Chondrocyte (in vitro differentiated cells): ENCODE data around the gene UBE2B. TPM values are rescaled to one million over a fixed set of nuclear protein-coding genes. Genes with fewer than 3 reads are reported as not detected.

Experiments used
- DNase-seq: peaks from one replicate; pipeline ENCODE4 v3.0.0; 2021; ENCODE audit warnings: mixed read lengths, low spot score
- H3K27ac Mint-ChIP-seq: one replicate; pipeline ENCODE4 v1.8.0; 2021; ENCODE audit warnings: mild to moderate bottlenecking, moderate library complexity, mixed read lengths; ENCODE audit not compliant: unreplicated experiment
- H3K27me3 Mint-ChIP-seq: 2 replicates; pipeline ENCODE4 v1.8.0; 2021; ENCODE audit warnings: low read depth, mixed read lengths
- H3K36me3 Mint-ChIP-seq: 2 replicates; pipeline ENCODE4 v1.8.0; 2021; ENCODE audit warnings: low read depth, mixed read lengths
- H3K4me1 Mint-ChIP-seq: 2 replicates; pipeline ENCODE4 v1.8.0; 2021; ENCODE audit warnings: low read depth, mild to moderate bottlenecking, mixed read lengths
- H3K4me3 Mint-ChIP-seq: one replicate; pipeline ENCODE4 v1.8.0; 2021; ENCODE audit warnings: mild to moderate bottlenecking, moderate library complexity, mixed read lengths; ENCODE audit not compliant: unreplicated experiment
- H3K9me3 Mint-ChIP-seq: 2 replicates; pipeline ENCODE4 v1.8.0; 2021; ENCODE audit warnings: low read depth, mixed read lengths
- CTCF ChIP-seq: fragments of 200-600 bp; sonication (generic); IDR thresholded peaks from 2 replicates; pipeline ENCODE4 v1.5.0; 2021; ENCODE audit warnings: antibody characterized with exemption, mild to moderate bottlenecking, moderate library complexity
- total RNA-seq: library from RNA; stranded (reverse); gene quantifications from 3 replicates; pipeline ENCODE4 v1.2.1, GENCODE V29; 2021

Gene UBE2B
- total RNA-seq, 1 donor from 2014 or later, result 93.8 TPM

GRCh38 chr5:134411228-134411545 is 39.8 kb downstream of the UBE2B start:
- Mint-ChIP-seq H3K27me3 (no peaks in the 10 kb centered on the region), H3K4me1 (peaks cover 25% of the 10 kb centered on the region), H3K9me3 (no peaks in the 10 kb centered on the region), H3K4me3 (peak overlapping the region; percentile 91), H3K27ac (peak overlapping the region; percentile 12), H3K36me3 (no peaks in the 10 kb centered on the region)
- no peak for TF ChIP-seq CTCF
- DNase-seq, result no peak

- Mint-ChIP-seq H3K27me3 (no peaks in the 10 kb centered on the region), H3K9me3 (no peaks in the 10 kb centered on the region), H3K4me3 (peak within 1 kb of the TSS; percentile 91), H3K4me1 (peaks cover 25% of the 10 kb centered on the region), H3K36me3 (no peaks in the 10 kb centered on the region), H3K27ac (peak within 1 kb of the TSS; percentile 68)
- peak; percentile 87 for TF ChIP-seq CTCF
- peak; percentile 95 for DNase-seq
These were observed 40.3 kb downstream of the UBE2B start, which contains the start of gene CDKN2AIPNL for GRCh38 chr5:134411546-134412266. Gene CDKN2AIPNL (minus strand): TSS chr5:134411881. CDS start chr5:134411854, 27 bp downstream.

GRCh38 chr5:134413046-134413445 is 41.7 kb downstream of the UBE2B start:
- no peaks in the 10 kb centered on the region for H3K27me3 Mint-ChIP-seq
- H3K27ac Mint-ChIP-seq, result no peak overlapping the region
- H3K36me3 Mint-ChIP-seq, result no peaks in the 10 kb centered on the region
- DNase-seq, result no peak
- H3K4me3 Mint-ChIP-seq, result no peak overlapping the region
- no peaks in the 10 kb centered on the region for H3K9me3 Mint-ChIP-seq
- peaks cover 25% of the 10 kb centered on the region for H3K4me1 Mint-ChIP-seq
- no peak for TF ChIP-seq CTCF

GRCh38 chr5:134417707-134418106 is 46.3 kb downstream of the UBE2B start:
- H3K4me1 Mint-ChIP-seq, result no peaks in the 10 kb centered on the region
- H3K27me3 Mint-ChIP-seq, result no peaks in the 10 kb centered on the region
- no peak for DNase-seq
- no peak overlapping the region for H3K4me3 Mint-ChIP-seq
- no peak for TF ChIP-seq CTCF
- H3K9me3 Mint-ChIP-seq, result peaks cover 3% of the 10 kb centered on the region
- H3K36me3 Mint-ChIP-seq, result no peaks in the 10 kb centered on the region
- no peak overlapping the region for H3K27ac Mint-ChIP-seq

- no peak for TF ChIP-seq CTCF
- Mint-ChIP-seq H3K4me3 (no peak overlapping the region), H3K9me3 (peaks cover 3% of the 10 kb centered on the region), H3K36me3 (no peaks in the 10 kb centered on the region), H3K27me3 (no peaks in the 10 kb centered on the region), H3K27ac (no peak overlapping the region), H3K4me1 (no peaks in the 10 kb centered on the region)
- DNase-seq, result no peak
These were observed 47.6 kb downstream of the UBE2B start for GRCh38 chr5:134418958-134419357.
